Measurements from ENCODE around the gene PRKG1.

- TF ChIP-seq CTCF (IDR thresholded peaks at IDR 0.05) (no peak), GABPB1 (CRISPR knock-in tag; IDR thresholded peaks at IDR 0.05) (no peak)
Observed at GRCh38 chr10:51035344-51035743, 38.9 kb upstream of the PRKG1 start.

Data from WTC11 (cell line).